ENCODE measurements around the gene AFAP1L2. TPM values are rescaled to one million over a fixed set of nuclear protein-coding genes. Genes with fewer than 3 reads are reported as not detected.

The AFAP1L2 gene
- total and polyA plus RNA-seq, 7 donors: 2.5 to 26.0 (median 7.9) TPM

- DNase-seq: no peak
- Histone ChIP-seq H3K4me1 (no peaks in the 10 kb centered on the region), H3K27me3 (no peaks in the 10 kb centered on the region), H3K4me3 (no peak overlapping the region), H3K36me3 (no peaks in the 10 kb centered on the region), H3K27ac (no peak overlapping the region), H3K9me3 (no peaks in the 10 kb centered on the region)
- intact Hi-C loops (cut with DNase I): no loop called here
- no peak for TF ChIP-seq POLR2A (IDR thresholded peaks at IDR 0.05)
- no peak for TF ChIP-seq CTCF (IDR thresholded peaks at IDR 0.05)
- TF ChIP-seq EP300 (IDR thresholded peaks at IDR 0.05): no peak
- no peak for TF ChIP-seq POLR2AphosphoS5 (IDR thresholded peaks at IDR 0.05)
- WGBS, 2 donors: 84 to 86% methylated on average over 12 of the region's 12 CpGs
Observed at GRCh38 chr10:114256008-114256765, 148.1 kb downstream of the AFAP1L2 start.

- no peak for TF ChIP-seq CTCF (IDR thresholded peaks at IDR 0.05)
- TF ChIP-seq POLR2A (IDR thresholded peaks at IDR 0.05): no peak
- no peak for TF ChIP-seq POLR2AphosphoS5 (IDR thresholded peaks at IDR 0.05)
- TF ChIP-seq EP300 (IDR thresholded peaks at IDR 0.05): no peak
Observed at GRCh38 chr10:114255227-114255626, 149.1 kb downstream of the AFAP1L2 start.

GRCh38 chr10:114252883-114253282 lies 151.4 kb downstream of the AFAP1L2 start:
- no peak for DNase-seq
- 71 to 73% methylated on average over 4 of the region's 7 CpGs for WGBS, 2 donors
- no peak overlapping the region for H3K4me3 ChIP-seq
- no peaks in the 10 kb centered on the region for H3K9me3 ChIP-seq
- intact Hi-C loops (cut with DNase I): no loop called here
- H3K27ac ChIP-seq: no peak overlapping the region
- H3K36me3 ChIP-seq: no peaks in the 10 kb centered on the region
- H3K4me1 ChIP-seq: no peaks in the 10 kb centered on the region
- TF ChIP-seq POLR2A (IDR thresholded peaks at IDR 0.05) (no peak), CTCF (IDR thresholded peaks at IDR 0.05) (no peak), POLR2AphosphoS5 (IDR thresholded peaks at IDR 0.05) (no peak)
- peaks cover 0 to 3% (median 0%) of the 10 kb centered on the region in 3 donors for H3K27me3 ChIP-seq

More at GRCh38 chr10:114255227-114255626, 149.1 kb downstream of the AFAP1L2 start:
- H3K9me3 ChIP-seq: no peaks in the 10 kb centered on the region
- DNase-seq: no peak
- WGBS, 2 donors: 95% methylated on average over 1 of the region's 1 CpG
- intact Hi-C loops (cut with DNase I): no loop called here
- H3K36me3 ChIP-seq: no peaks in the 10 kb centered on the region
- no peak overlapping the region for H3K4me3 ChIP-seq
- H3K4me1 ChIP-seq: no peaks in the 10 kb centered on the region
- H3K27ac ChIP-seq: no peak overlapping the region
- H3K27me3 ChIP-seq: peaks cover 0 to 3% (median 0%) of the 10 kb centered on the region in 3 donors

GRCh38 chr10:114252092-114252491 lies 152.2 kb downstream of the AFAP1L2 start:
- Histone ChIP-seq H3K9me3 (no peaks in the 10 kb centered on the region), H3K4me3 (no peak overlapping the region), H3K4me1 (no peaks in the 10 kb centered on the region), H3K27me3 (peaks cover 0 to 3% (median 0%) of the 10 kb centered on the region in 3 donors), H3K36me3 (no peaks in the 10 kb centered on the region), H3K27ac (no peak overlapping the region)
- intact Hi-C loops (cut with DNase I): no loop called here
- no peak for DNase-seq
- no peak for TF ChIP-seq CTCF (IDR thresholded peaks at IDR 0.05)
- no peak for TF ChIP-seq POLR2A (IDR thresholded peaks at IDR 0.05)
- TF ChIP-seq POLR2AphosphoS5 (IDR thresholded peaks at IDR 0.05): no peak
- TF ChIP-seq EP300 (IDR thresholded peaks at IDR 0.05): no peak
- WGBS, 2 donors: 97% methylated on average over 5 of the region's 5 CpGs
